ENCODE results near the gene VSTM2L.

- TF ChIP-seq POLR2AphosphoS5 (IDR thresholded peaks at IDR 0.05; ENCODE audit: insufficient read depth in 1 of 2, low read depth in 1 of 2): no peak
- TF ChIP-seq CTCF (IDR thresholded peaks at IDR 0.05): no peak
- TF ChIP-seq POLR2A (IDR thresholded peaks at IDR 0.05): no peak
These were observed 43.3 kb upstream of the VSTM2L start for GRCh38 chr20:37859406-37860171.

Data from vagina (tissue), 2 donors.